Measurements from ENCODE around the gene PTPN2.

DNA sequence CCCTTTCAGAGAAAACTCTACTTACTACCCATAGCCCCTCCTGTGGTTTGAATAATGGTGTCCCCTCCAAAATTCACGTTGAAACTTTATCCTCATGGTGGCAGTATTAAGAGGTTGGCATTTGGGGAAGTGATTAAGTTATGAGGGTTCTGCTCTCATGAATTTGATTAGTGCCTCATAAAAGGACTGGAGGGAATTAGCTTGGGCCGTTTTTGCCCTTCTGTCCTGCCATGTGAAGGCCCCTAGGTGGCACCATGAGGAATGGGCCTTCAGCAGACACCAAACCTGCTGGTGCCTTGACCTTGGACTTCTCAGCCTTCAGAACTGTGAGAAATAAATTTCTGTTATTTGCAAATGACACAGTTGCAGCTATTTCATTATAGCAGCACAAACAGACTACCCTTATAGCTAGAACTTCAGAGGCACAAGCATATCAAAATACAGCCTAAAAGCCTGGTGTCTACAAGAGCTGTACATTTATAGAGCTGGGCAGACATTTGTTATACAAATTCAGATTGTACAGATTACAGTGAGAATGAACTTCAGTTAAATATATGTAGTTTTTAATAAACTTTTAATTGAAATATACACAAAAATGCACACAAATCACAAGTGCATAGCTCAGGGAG lies 2.6 kb upstream of the PTPN2 start:
- TF ChIP-seq GATA3 (IDR thresholded peaks at IDR 0.05; ENCODE audit: low read depth, low read length) (no peak), GATA2 (IDR thresholded peaks at IDR 0.05; ENCODE audit: low read depth, low read length) (no peak)
